Gastroesophageal sphincter (tissue), 4 donors: ENCODE data around the gene SLC6A4. TPM values are rescaled to one million over a fixed set of nuclear protein-coding genes. Genes with fewer than 3 reads are reported as not detected.

ENCODE experiments used
- ATAC-seq: fragments of 150-250 bp; one replicate; pipeline ENCODE4 v1.9.1; 2016; ENCODE audit warnings: mild to moderate bottlenecking, moderate library complexity
- H3K27ac ChIP-seq, 4 donors: fragments of 200-600 bp; sonication (generic) in 3 of 4; 1 replicate in 3 of 4; 2 replicates in 1 of 4; pipeline ENCODE4 v1.5.1; 2016 to 2019
- H3K27me3 ChIP-seq: fragments of 200-600 bp; sonication (generic); one replicate; pipeline ENCODE4 v1.5.1; 2019
- H3K36me3 ChIP-seq, 2 donors: fragments of 200-600 bp; sonication (generic); one replicate each; pipeline ENCODE4 v1.5.1; 2019; ENCODE audit warnings: control low read depth in 1 of 2
- H3K4me1 ChIP-seq, 3 donors: fragments of 200-600 bp; sonication (generic); 1 replicate in 2 of 3; 2 replicates in 1 of 3; pipeline ENCODE4 v1.5.1; 2016 to 2019; ENCODE audit warnings: control low read depth in 2 of 3
- H3K4me3 ChIP-seq, 2 donors: fragments of 200-600 bp; sonication (generic); one replicate each; pipeline ENCODE4 v1.5.1; 2019; ENCODE audit warnings: mild to moderate bottlenecking in 1 of 2, moderate library complexity in 1 of 2
- H3K9me3 ChIP-seq, 3 donors: fragments of 200-600 bp; sonication (generic); one replicate each; pipeline ENCODE4 v1.5.1; 2017 to 2019; ENCODE audit warnings: control low read depth in 2 of 3
- EP300 ChIP-seq: sonication (generic); formaldehyde crosslinking; IDR thresholded peaks from one replicate; pipeline ENCODE4 v1.6.1; 2017; ENCODE audit warnings: antibody characterized with exemption, mild to moderate bottlenecking
- POLR2A ChIP-seq, 2 donors: fragments of 450-650 bp; IDR thresholded peaks; one replicate each; pipeline ENCODE4 v1.6.1; 2017; ENCODE audit warnings: antibody characterized with exemption in 2 of 2, mild to moderate bottlenecking in 2 of 2, moderate library complexity in 1 of 2
- POLR2AphosphoS5 ChIP-seq: sonication (generic); formaldehyde crosslinking; IDR thresholded peaks from one replicate; pipeline ENCODE4 v1.6.1; 2017; ENCODE audit warnings: antibody characterized with exemption
- WGBS, 2 donors: methylation state at CpG; one replicate each; pipeline ENCODE4 v1.1.5; 2018; ENCODE audit warnings: low coverage in 1 of 2; 5-methylcytosine and 5-hydroxymethylcytosine counted together
- total RNA-seq, 4 donors: library from RNA; depleted of rRNA; stranded (reverse); fragments of >200 nt; gene quantifications; one replicate each; pipeline ENCODE4 v1.1.0, GENCODE V29; 2016
- TF ChIP-seq, protein P1 (sequence below), 4 experiments: fragments of 200-600 bp in 2 of 4; fragments of 450-650 bp in 2 of 4; sonication (generic) in 1 of 4; IDR thresholded peaks; one replicate each; pipeline ENCODE4 v1.5.1; 2017 to 2019; ENCODE audit warnings: antibody characterized with exemption in 4 of 4, mild to moderate bottlenecking in 2 of 4, moderate library complexity in 2 of 4

SLC6A4 gene
- total RNA-seq, 4 donors from 2014 or later: under 0.01 to 0.22 (median 0.09) TPM

DNA sequence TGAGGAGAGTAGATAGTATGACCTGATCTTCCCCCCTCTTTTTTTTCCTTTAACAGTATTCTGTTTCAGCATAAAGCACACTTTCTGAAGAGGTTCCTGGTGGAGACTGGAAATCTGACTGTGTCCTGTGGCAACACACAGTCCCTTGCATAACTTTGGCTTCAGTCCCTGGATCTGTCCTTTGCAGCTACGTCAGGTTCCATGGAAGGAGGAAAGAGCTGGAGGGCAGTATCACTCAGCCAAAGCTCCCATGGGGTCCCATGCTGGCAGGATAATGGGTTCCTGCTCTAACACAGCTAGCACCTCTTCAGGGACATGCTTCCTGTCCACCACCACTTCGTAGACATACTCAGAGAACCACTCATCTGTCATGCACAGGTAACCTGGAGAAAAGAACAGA lies 13.3 kb upstream of the SLC6A4 start:
- no peak overlapping the region for H3K4me3 ChIP-seq
- H3K27ac ChIP-seq: no peak overlapping the region
- WGBS, 2 donors: 86 to 94% methylated on average over 1 to 2 of the region's 2 CpGs
- TF ChIP-seq, protein P1, sequence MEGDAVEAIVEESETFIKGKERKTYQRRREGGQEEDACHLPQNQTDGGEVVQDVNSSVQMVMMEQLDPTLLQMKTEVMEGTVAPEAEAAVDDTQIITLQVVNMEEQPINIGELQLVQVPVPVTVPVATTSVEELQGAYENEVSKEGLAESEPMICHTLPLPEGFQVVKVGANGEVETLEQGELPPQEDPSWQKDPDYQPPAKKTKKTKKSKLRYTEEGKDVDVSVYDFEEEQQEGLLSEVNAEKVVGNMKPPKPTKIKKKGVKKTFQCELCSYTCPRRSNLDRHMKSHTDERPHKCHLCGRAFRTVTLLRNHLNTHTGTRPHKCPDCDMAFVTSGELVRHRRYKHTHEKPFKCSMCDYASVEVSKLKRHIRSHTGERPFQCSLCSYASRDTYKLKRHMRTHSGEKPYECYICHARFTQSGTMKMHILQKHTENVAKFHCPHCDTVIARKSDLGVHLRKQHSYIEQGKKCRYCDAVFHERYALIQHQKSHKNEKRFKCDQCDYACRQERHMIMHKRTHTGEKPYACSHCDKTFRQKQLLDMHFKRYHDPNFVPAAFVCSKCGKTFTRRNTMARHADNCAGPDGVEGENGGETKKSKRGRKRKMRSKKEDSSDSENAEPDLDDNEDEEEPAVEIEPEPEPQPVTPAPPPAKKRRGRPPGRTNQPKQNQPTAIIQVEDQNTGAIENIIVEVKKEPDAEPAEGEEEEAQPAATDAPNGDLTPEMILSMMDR (IDR thresholded peaks at IDR 0.05): no peak
- TF ChIP-seq EP300: no peak
- TF ChIP-seq POLR2A (IDR thresholded peaks at IDR 0.05): no peak
- TF ChIP-seq POLR2AphosphoS5: no peak
- peak; percentile 73 for ATAC-seq
- H3K9me3 ChIP-seq: no peaks in the 10 kb centered on the region
- peaks cover 0 to 74% of the 10 kb centered on the region in 2 donors for H3K36me3 ChIP-seq
- no peaks in the 10 kb centered on the region for H3K27me3 ChIP-seq
- no peaks in the 10 kb centered on the region for H3K4me1 ChIP-seq

DNA sequence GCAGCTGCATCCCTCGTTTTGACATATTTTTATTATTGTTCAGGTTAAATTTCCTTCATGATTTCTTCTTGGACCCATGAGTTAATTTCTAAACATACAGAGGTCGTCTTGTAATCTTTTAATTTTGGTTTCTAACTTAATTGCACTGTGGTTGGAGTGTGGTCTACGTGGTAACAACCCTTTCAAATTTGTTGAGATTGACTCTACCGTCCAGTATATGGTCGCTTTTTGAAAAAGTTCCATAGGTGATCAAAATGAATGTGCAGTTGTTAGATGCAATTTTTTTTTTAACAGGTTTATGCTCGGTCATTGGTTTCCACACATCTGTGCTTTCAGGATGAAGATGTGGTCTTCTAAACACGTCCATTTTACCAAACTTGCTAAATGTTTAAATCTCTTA lies 11.0 kb upstream of the SLC6A4 start:
- H3K4me3 ChIP-seq: no peak overlapping the region
- no peak for ATAC-seq

DNA sequence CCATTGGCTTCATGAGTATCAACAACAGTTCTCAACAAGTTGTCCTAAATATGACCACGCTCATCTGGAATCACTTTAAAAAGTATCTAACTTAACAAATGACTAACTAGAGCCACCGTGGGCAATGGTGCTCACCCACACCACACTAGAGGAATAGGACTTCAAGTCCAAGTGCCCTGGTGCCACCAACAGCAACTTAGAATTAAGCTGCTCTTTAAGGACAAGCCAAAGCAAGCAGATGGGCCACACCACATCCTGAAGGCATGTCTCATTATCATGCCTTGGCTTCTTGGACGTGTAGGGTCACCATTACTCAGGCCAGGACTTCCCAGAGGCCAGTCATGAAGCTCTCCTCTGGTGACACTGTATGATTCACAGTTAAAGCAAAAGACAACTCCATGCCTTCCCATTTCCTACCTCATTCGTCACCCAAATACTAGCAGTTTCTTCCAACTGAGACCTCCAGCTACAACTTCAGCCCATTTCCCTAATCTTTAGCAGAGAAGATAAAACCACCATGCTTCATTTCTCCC lies 9.4 kb upstream of the SLC6A4 start:
- peaks cover 0 to 39% of the 10 kb centered on the region in 2 donors for H3K36me3 ChIP-seq
- peaks cover 22% of the 10 kb centered on the region for H3K27me3 ChIP-seq
- H3K9me3 ChIP-seq: no peaks in the 10 kb centered on the region
- 58 to 62% methylated on average over 3 to 4 of the region's 4 CpGs for WGBS, 2 donors
- ATAC-seq: no peak
- H3K4me1 ChIP-seq: no peaks in the 10 kb centered on the region
- TF ChIP-seq POLR2AphosphoS5 (no peak), POLR2A (IDR thresholded peaks at IDR 0.05) (no peak)
- TF ChIP-seq, protein P1 (IDR thresholded peaks at IDR 0.05): no peak
- H3K27ac ChIP-seq: no peak overlapping the region
- H3K4me3 ChIP-seq: no peak overlapping the region

More for the DNA sequence above, 11.0 kb upstream of the SLC6A4 start:
- Histone ChIP-seq H3K9me3 (no peaks in the 10 kb centered on the region), H3K27ac (no peak overlapping the region), H3K36me3 (peaks cover 0 to 52% of the 10 kb centered on the region in 2 donors), H3K27me3 (peaks cover 6% of the 10 kb centered on the region), H3K4me1 (no peaks in the 10 kb centered on the region)
- WGBS, 2 donors: 84 to 92% methylated on average over 7 of the region's 7 CpGs
- no peak for TF ChIP-seq EP300
- TF ChIP-seq, protein P1 (IDR thresholded peaks at IDR 0.05): no peak

DNA sequence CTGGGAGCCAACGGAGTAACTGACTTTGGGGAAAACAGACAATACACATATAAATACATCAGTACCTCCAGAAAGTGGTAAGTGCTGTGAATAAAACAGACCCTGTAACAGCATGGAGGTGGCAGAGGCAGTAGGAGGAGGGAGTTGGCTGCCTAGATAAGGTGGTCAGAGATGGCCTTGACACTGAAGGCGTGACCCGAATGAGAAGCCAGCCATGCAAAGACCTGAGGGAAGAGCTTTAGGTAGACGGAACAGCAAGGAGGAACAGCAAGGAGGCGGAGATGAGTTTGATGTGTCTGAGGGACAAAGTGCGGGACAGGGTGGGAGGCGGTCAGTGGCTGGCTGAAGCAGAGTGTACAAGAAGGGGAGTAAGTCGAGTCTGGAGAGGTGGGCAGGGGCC lies 8.1 kb upstream of the SLC6A4 start:
- no peak for TF ChIP-seq EP300
- no peak for TF ChIP-seq POLR2AphosphoS5
- TF ChIP-seq, protein P1 (IDR thresholded peaks at IDR 0.05): no peak
- no peak for TF ChIP-seq POLR2A (IDR thresholded peaks at IDR 0.05)
- 85 to 89% methylated on average over 6 to 7 of the region's 8 CpGs for WGBS, 2 donors
- no peak overlapping the region for H3K4me3 ChIP-seq

DNA sequence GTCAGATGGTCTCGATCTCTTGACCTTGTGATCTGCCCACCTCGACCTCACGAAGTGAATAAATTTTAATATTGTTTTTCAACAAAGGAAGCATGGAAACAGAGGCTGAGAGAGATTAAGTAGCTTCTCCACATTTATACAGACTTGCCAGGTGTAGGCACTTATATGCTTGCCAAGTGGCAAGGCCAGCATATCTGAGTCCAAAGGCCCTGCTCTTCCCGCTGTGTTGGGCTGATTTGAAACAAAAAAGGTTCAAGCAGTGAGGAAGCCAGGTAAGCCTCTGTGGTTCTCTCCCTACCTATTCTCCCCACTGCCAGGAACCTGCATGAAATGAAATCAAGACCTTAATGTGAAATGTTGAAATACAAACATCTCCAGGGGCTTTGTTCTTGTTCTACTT lies 7.5 kb upstream of the SLC6A4 start:
- peaks cover 0 to 20% of the 10 kb centered on the region in 2 donors for H3K36me3 ChIP-seq
- no peaks in the 10 kb centered on the region for H3K9me3 ChIP-seq
- H3K4me1 ChIP-seq: peaks cover 0 to 8% (median 0%) of the 10 kb centered on the region in 3 donors
- TF ChIP-seq, protein P1 (IDR thresholded peaks at IDR 0.05): no peak
- no peak for TF ChIP-seq POLR2AphosphoS5
- TF ChIP-seq POLR2A (IDR thresholded peaks at IDR 0.05): no peak
- no peak for TF ChIP-seq EP300
- H3K4me3 ChIP-seq: no peak overlapping the region
- no peak overlapping the region for H3K27ac ChIP-seq
- peaks cover 41% of the 10 kb centered on the region for H3K27me3 ChIP-seq
- 90 to 100% methylated on average over 2 to 4 of the region's 4 CpGs for WGBS, 2 donors
- no peak for ATAC-seq

More for the DNA sequence above, 8.1 kb upstream of the SLC6A4 start:
- Histone ChIP-seq H3K4me1 (peaks cover 0 to 2% (median 0%) of the 10 kb centered on the region in 3 donors), H3K27me3 (peaks cover 35% of the 10 kb centered on the region), H3K9me3 (no peaks in the 10 kb centered on the region), H3K27ac (no peak overlapping the region), H3K36me3 (peaks cover 0 to 26% of the 10 kb centered on the region in 2 donors)
- ATAC-seq: no peak
